Measurements from ENCODE around the gene TREH. TPM values are rescaled to one million over a fixed set of nuclear protein-coding genes. Genes with fewer than 3 reads are reported as not detected.

Gene TREH
- total RNA-seq, 5 donors from 2014 or later (not counting 1 experiment from before 2014, with no cell fraction given): not detected

DNA sequence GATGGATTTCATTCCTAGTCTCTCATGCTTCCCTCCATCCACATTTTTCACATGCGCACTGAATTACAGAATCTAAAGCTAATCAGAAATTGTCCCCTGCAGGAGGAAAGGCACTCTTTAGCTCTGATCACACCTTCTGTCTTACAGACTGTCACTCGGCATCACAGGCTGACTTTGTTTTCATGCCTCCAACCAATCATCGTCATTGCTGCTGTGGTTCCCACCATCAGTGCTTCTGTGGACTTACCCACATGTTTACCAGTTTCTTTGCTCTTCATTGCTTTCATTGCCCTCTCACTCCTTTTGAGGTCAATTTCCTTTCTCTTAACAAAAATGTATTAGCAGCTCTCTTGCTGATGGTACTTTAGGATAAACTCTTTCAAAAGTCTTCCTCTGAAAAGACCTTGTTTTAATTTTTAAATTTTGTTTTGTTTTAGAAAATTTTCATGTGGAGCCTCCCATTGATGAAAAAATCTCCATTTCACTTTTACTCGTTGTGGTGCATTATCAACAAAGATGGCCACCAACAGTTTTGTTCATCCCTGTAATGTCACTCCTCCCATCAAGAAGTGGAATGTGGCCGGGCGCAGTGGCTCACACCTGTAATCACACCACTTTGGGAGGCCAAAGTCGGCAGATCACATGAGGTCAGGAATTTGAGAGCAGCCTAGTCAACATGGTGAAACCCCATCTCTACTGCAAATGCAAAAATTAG, 20.2 kb upstream of the TREH start:
- no peaks in the 10 kb centered on the region for H3K27me3 Mint-ChIP-seq
- peaks cover 4% of the 10 kb centered on the region for H3K36me3 Mint-ChIP-seq
- no peaks in the 10 kb centered on the region for H3K9me3 ChIP-seq
- 7% methylated on average over 3 of the region's 7 CpGs for WGBS (ENCODE audit: insufficient coverage)
- CTCF ChIA-PET: interaction anchor here (0.6 to 1.5 kb wide), 11 partner anchors 10 to 501 kb away, joined by 3 to 10 read pairs (median 4); partner anchors contain the start of genes BCL9L (in 1 of the 2) and DDX6 (in 1 of the 2)
- peak overlapping the region; percentile 83 for H3K27ac ChIP-seq (ENCODE audit: low read length)
- peaks cover 0 to 3% of the 10 kb centered on the region in 2 donors for H3K36me3 ChIP-seq (ENCODE audit: control insufficient read depth in 2 of 2, extremely low read depth in 1 of 2, insufficient read depth in 1 of 2, low read length in 1 of 2)
- H3K4me3 ChIP-seq (ENCODE audit: control insufficient read depth in 1 of 2, extremely low read depth in 1 of 2, low read length in 1 of 2): no peak overlapping the region
- H3K4me1 ChIP-seq (ENCODE audit: control insufficient read depth in 1 of 2, extremely low read depth in 1 of 2, insufficient read depth in 2 of 2, low read length in 2 of 2): peaks cover 17 to 89% of the 10 kb centered on the region in 2 experiments
- DNase-seq: peak in 34 of 35 experiments; percentile 52 to 93 (median 78)
- no peaks in the 10 kb centered on the region for H3K27me3 ChIP-seq (replicated peaks in 1 of 2; ENCODE audit: control insufficient read depth in 2 of 2, extremely low read depth in 1 of 2, insufficient read depth in 2 of 2, low read length in 1 of 2)
- POLR2A ChIA-PET: interaction anchor here (0.5 to 1.2 kb wide), 9 partner anchors 89 to 351 kb away, joined by 3 to 8 read pairs (median 3); partner anchors contain the start of gene RPS25 (in 1 of the 2)
- H3K4me1 Mint-ChIP-seq: peaks cover 66 to 74% (median 67%) of the 10 kb centered on the region in 3 donors
- peaks cover 0 to 4% (median 3%) of the 10 kb centered on the region in 3 donors for H3K9me3 Mint-ChIP-seq
- peak overlapping the region; percentile 95 to 98 for H3K27ac Mint-ChIP-seq
- ATAC-seq (replicated peaks in 1 of 4): peak; percentile 98 to 99 (median 98)
- peak overlapping the region; percentile 50 to 69 (median 53) for H3K4me3 Mint-ChIP-seq

DNA sequence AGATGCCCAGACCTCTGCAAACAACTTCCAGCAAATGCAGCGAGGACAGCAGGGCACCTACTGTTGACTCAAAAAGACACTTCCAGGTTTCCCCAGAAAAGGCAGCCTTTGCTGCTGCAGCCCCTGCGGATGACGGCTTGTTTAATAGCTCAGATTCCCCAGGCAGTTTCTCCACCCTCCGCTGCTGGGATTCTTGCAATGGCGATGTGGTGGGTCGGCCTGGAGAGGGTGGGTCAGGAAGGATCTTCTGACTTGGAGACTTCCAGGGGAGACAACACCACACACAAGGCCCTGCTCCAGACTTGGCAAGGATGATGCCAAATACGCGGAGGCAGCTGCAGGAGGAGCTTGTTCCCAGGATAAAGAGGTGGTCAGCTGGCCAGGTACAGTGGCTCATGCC, 17.9 kb upstream of the TREH start:
- Histone ChIP-seq H3K36me3 (ENCODE audit: control insufficient read depth in 2 of 2, extremely low read depth in 1 of 2, insufficient read depth in 1 of 2, low read length in 1 of 2) (no peaks in the 10 kb centered on the region), H3K27me3 (replicated peaks in 1 of 2; ENCODE audit: control insufficient read depth in 2 of 2, extremely low read depth in 1 of 2, insufficient read depth in 2 of 2, low read length in 1 of 2) (no peaks in the 10 kb centered on the region), H3K4me3 (ENCODE audit: control insufficient read depth in 1 of 2, extremely low read depth in 1 of 2, low read length in 1 of 2) (no peak overlapping the region), H3K9me3 (no peaks in the 10 kb centered on the region), H3K27ac (ENCODE audit: low read length) (no peak overlapping the region), H3K4me1 (ENCODE audit: control insufficient read depth in 1 of 2, extremely low read depth in 1 of 2, insufficient read depth in 2 of 2, low read length in 2 of 2) (peaks cover 12 to 93% of the 10 kb centered on the region in 2 experiments)
- Mint-ChIP-seq H3K4me3 (peak overlapping the region in 1 of 3 donors; percentile 24), H3K36me3 (peaks cover 4% of the 10 kb centered on the region), H3K9me3 (peaks cover 0 to 4% (median 3%) of the 10 kb centered on the region in 3 donors), H3K27me3 (no peaks in the 10 kb centered on the region), H3K4me1 (peaks cover 70 to 79% (median 73%) of the 10 kb centered on the region in 3 donors), H3K27ac (peak overlapping the region; percentile 73 to 95)
- ATAC-seq (replicated peaks in 1 of 4) (no peak), DNase-seq (no peak)
- WGBS (ENCODE audit: insufficient coverage): 100% methylated on average over 1 of the region's 8 CpGs
- CTCF ChIA-PET: interaction anchor here in 1 of 2 donors (0.7 kb wide), 1 partner anchor 87 kb away, joined by 3 read pairs; no protein-coding TSS in a partner anchor
- POLR2A ChIA-PET: interaction anchor here (0.6 to 1.0 kb wide), 2 partner anchors 8 to 197 kb away, joined by 3 to 7 read pairs; no protein-coding TSS in a partner anchor

DNA sequence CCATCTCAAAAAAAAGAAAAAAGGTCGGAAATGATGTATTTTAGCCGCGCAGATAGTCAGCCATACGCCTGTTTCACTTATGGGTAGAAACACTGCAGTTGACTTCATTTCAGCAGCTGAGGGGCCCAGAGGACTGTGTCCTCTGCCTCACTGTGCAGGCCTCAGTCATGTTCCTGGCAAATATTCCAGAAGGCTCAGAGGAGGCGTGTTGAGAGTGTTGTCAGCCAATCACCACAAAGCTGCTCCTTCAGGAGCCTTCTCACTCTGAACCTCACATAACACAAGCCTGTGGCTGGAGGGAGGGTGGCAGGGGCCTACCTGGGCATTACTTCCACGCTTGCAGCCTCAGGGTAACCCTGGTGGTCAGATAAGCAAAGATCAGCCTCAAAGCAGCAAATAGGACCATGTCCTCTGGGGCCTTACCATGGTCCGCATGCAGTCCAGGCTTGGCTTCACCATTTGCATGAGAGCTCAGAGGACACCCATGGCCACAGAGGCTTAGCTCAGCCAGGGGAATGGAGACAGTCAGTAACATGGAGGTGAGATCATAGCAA, 17.3 kb upstream of the TREH start:
- ChIA-PET CTCF (interaction anchor here in 1 of 2 donors (0.6 to 0.7 kb wide), 2 partner anchors 70 to 88 kb away, joined by 3 to 5 read pairs; no protein-coding TSS in a partner anchor), POLR2A (interaction anchor here (0.6 to 1.0 kb wide), 2 partner anchors 8 to 198 kb away, joined by 3 to 7 read pairs; no protein-coding TSS in a partner anchor)
- 96% methylated on average over 6 of the region's 7 CpGs for WGBS (ENCODE audit: insufficient coverage)
- Mint-ChIP-seq H3K36me3 (peaks cover 4% of the 10 kb centered on the region), H3K9me3 (peaks cover 0 to 4% (median 3%) of the 10 kb centered on the region in 3 donors), H3K4me3 (no peak overlapping the region), H3K27me3 (no peaks in the 10 kb centered on the region), H3K27ac (peak overlapping the region; percentile 73 to 95), H3K4me1 (peaks cover 71 to 85% (median 76%) of the 10 kb centered on the region in 3 donors)
- Histone ChIP-seq H3K27ac (ENCODE audit: low read length) (no peak overlapping the region), H3K4me1 (ENCODE audit: control insufficient read depth in 1 of 2, extremely low read depth in 1 of 2, insufficient read depth in 2 of 2, low read length in 2 of 2) (peaks cover 14 to 95% of the 10 kb centered on the region in 2 experiments), H3K4me3 (ENCODE audit: control insufficient read depth in 1 of 2, extremely low read depth in 1 of 2, low read length in 1 of 2) (no peak overlapping the region), H3K36me3 (ENCODE audit: control insufficient read depth in 2 of 2, extremely low read depth in 1 of 2, insufficient read depth in 1 of 2, low read length in 1 of 2) (no peaks in the 10 kb centered on the region), H3K9me3 (no peaks in the 10 kb centered on the region), H3K27me3 (replicated peaks in 1 of 2; ENCODE audit: control insufficient read depth in 2 of 2, extremely low read depth in 1 of 2, insufficient read depth in 2 of 2, low read length in 1 of 2) (no peaks in the 10 kb centered on the region)
- no peak for DNase-seq
- no peak for ATAC-seq (replicated peaks in 1 of 4)

DNA sequence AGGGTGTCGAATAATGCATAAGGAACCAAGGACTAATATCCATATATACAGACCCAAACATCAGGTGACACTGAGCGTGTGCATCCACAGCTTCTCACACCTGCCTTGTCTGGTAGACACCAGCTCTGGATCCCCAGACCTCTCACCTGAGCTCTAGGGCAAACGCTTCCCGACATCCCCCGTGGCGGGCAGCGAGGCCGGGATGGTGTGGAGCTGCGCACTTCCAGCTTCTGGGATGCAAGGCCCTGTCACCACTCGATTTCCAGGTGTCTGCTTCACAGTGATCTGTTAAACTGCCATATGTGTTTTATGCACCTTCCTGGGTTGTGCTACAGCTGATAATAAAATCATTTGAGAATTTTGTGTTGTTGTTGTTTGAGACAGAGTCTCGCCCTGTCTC, 15.3 kb upstream of the TREH start:
- H3K4me3 Mint-ChIP-seq: peak overlapping the region in 1 of 3 donors; percentile 15
- no peak for DNase-seq
- no peaks in the 10 kb centered on the region for H3K9me3 Mint-ChIP-seq

DNA sequence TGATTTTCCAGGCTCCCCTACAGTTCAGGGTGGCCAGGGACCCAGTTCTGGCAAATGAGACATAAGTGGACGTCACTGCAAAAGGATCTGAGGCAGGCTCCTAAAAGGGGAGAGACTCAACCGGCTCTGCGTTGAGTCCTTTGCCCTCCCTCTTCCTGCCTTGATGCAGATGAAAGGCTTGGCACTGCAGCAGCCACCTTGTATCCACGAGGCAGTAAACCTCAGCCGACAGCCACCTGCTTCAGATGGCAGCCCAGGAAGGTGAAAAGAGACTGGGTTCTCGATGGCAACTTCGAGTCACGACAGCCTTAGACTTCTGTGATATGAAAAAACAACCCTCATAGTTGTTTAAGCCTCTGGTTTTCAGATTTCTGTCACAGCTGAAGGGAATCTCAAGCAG, 14.7 kb upstream of the TREH start:
- no peaks in the 10 kb centered on the region for H3K9me3 Mint-ChIP-seq
- peak overlapping the region in 1 of 3 donors; percentile 15 for H3K4me3 Mint-ChIP-seq
- H3K27ac Mint-ChIP-seq: peak overlapping the region; percentile 44 to 76
- Histone ChIP-seq H3K9me3 (no peaks in the 10 kb centered on the region), H3K4me1 (ENCODE audit: control insufficient read depth in 1 of 2, extremely low read depth in 1 of 2, insufficient read depth in 2 of 2, low read length in 2 of 2) (peaks cover 18 to 96% of the 10 kb centered on the region in 2 experiments), H3K36me3 (ENCODE audit: control insufficient read depth in 2 of 2, extremely low read depth in 1 of 2, insufficient read depth in 1 of 2, low read length in 1 of 2) (no peaks in the 10 kb centered on the region), H3K27me3 (replicated peaks in 1 of 2; ENCODE audit: control insufficient read depth in 2 of 2, extremely low read depth in 1 of 2, insufficient read depth in 2 of 2, low read length in 1 of 2) (no peaks in the 10 kb centered on the region), H3K27ac (ENCODE audit: low read length) (no peak overlapping the region), H3K4me3 (ENCODE audit: control insufficient read depth in 1 of 2, extremely low read depth in 1 of 2, low read length in 1 of 2) (no peak overlapping the region)
- ChIA-PET CTCF (interaction anchor here (0.6 to 2.7 kb wide), 3 partner anchors 11 to 644 kb away, joined by 3 to 13 read pairs (median 10); no protein-coding TSS in a partner anchor), POLR2A (interaction anchor here (0.5 to 0.6 kb wide), 3 partner anchors 84 to 138 kb away, joined by 3 to 11 read pairs (median 11); no protein-coding TSS in a partner anchor)
- H3K4me1 Mint-ChIP-seq: peaks cover 68 to 86% (median 77%) of the 10 kb centered on the region in 3 donors
- WGBS (ENCODE audit: insufficient coverage): 53% methylated on average over 7 of the region's 8 CpGs
- DNase-seq (no peak), ATAC-seq (replicated peaks in 1 of 4) (no peak)
- H3K36me3 Mint-ChIP-seq: no peaks in the 10 kb centered on the region
- H3K27me3 Mint-ChIP-seq: no peaks in the 10 kb centered on the region

More for the DNA sequence above, 15.3 kb upstream of the TREH start:
- H3K36me3 ChIP-seq (ENCODE audit: control insufficient read depth in 2 of 2, extremely low read depth in 1 of 2, insufficient read depth in 1 of 2, low read length in 1 of 2): no peaks in the 10 kb centered on the region
- no peaks in the 10 kb centered on the region for H3K27me3 ChIP-seq (replicated peaks in 1 of 2; ENCODE audit: control insufficient read depth in 2 of 2, extremely low read depth in 1 of 2, insufficient read depth in 2 of 2, low read length in 1 of 2)
- no peaks in the 10 kb centered on the region for H3K36me3 Mint-ChIP-seq
- H3K27ac Mint-ChIP-seq: peak overlapping the region; percentile 44 to 76
- no peaks in the 10 kb centered on the region for H3K9me3 ChIP-seq
- 88% methylated on average over 10 of the region's 11 CpGs for WGBS (ENCODE audit: insufficient coverage)
- no peak overlapping the region for H3K27ac ChIP-seq (ENCODE audit: low read length)
- no peak overlapping the region for H3K4me3 ChIP-seq (ENCODE audit: control insufficient read depth in 1 of 2, extremely low read depth in 1 of 2, low read length in 1 of 2)
- CTCF ChIA-PET: interaction anchor here in 1 of 2 donors (0.7 kb wide), 1 partner anchor 249 kb away, joined by 4 read pairs; no protein-coding TSS in a partner anchor
- H3K4me1 ChIP-seq (ENCODE audit: control insufficient read depth in 1 of 2, extremely low read depth in 1 of 2, insufficient read depth in 2 of 2, low read length in 2 of 2): peaks cover 21 to 96% of the 10 kb centered on the region in 2 experiments
- no peaks in the 10 kb centered on the region for H3K27me3 Mint-ChIP-seq
- no peak for ATAC-seq (replicated peaks in 1 of 4)
- POLR2A ChIA-PET: interaction anchor here in 1 of 2 donors (0.6 kb wide), 1 partner anchor 48 kb away, joined by 5 read pairs; no protein-coding TSS in a partner anchor
- H3K4me1 Mint-ChIP-seq: peaks cover 74 to 92% (median 83%) of the 10 kb centered on the region in 3 donors
